Activated CD4-positive, alpha-beta T cell treated with anti-CD3 and anti-CD28 coated beads for 4 hours (primary cell): Measurements from ENCODE around the gene ZNRD2.

Experiments used
- DNase-seq, 2 donors: peaks; one replicate each; pipeline ENCODE4 v3.0.0-alpha.2; 2020

Gene ZNRD2

DNA sequence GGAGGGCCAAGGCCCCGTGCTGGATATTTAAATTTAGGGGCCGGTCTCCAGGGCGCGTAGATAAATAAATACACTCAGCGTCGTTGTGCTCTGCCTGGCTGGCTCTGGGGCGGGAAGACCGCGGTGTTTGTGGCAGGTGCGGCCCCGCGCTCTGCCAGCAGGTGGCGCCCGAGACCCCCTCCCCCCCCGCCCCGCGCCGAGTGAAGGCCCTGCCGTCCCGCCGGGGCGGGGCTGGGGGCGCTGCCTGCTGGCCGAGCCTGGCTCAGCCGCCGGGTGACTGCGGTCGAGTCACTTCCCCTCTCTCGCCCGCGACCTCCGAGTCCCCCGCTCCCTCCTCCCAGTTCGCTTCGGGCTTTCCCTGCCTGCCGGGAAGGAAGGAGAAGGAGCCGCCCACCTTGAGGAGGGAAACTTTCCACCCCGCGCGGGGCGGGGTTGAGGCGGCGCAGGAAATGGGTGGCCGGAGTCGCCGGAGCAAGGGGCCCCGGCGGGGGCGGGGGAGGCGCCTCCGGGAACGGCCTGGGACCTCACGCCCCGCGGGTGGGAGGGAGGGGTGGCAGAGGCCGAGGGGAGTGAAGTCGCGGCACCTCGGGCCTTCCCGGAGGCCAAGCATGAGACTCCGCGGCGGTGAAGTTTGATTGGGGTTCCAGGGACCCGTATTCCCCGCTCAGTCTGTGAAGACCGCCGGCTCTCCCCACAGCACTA is 4.0 kb downstream of the ZNRD2 start:
- peak; percentile 79 to 84 for DNase-seq

DNA sequence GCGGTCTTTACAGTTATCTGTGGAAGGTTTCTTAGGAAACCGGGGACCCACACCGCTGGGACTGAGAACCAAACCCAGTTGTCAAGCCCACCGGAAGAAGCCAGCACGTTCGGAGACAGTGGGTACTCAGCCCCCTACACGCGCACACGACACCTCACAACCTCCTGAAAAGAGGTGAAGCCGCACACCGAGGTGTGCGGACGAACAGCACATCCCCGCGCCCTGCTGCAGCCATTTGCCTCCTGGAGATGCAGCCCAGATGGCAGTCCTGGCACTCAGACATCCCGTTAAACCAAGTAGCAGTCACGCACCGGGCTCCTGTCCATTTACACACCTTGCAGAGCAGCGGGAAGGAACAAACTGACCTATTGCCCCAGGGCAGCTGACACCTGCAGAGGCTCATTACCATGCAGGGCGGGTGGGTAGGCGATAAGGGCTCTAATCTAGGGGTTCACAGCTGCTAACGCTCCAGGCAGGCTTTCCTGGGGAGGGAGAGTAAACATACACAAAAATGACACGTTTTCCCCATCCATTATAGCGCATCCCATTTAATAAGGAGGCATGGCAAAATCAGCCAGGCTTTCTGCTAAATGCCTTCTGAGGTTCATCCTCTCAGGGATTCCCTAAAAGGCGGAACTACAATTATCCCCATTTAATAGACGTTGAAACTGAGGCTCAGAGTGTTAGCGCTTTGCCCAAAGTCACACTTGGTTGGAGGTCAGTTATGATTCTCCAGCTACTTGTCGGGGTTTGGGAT is 4.7 kb downstream of the ZNRD2 start:
- no peak for DNase-seq

DNA sequence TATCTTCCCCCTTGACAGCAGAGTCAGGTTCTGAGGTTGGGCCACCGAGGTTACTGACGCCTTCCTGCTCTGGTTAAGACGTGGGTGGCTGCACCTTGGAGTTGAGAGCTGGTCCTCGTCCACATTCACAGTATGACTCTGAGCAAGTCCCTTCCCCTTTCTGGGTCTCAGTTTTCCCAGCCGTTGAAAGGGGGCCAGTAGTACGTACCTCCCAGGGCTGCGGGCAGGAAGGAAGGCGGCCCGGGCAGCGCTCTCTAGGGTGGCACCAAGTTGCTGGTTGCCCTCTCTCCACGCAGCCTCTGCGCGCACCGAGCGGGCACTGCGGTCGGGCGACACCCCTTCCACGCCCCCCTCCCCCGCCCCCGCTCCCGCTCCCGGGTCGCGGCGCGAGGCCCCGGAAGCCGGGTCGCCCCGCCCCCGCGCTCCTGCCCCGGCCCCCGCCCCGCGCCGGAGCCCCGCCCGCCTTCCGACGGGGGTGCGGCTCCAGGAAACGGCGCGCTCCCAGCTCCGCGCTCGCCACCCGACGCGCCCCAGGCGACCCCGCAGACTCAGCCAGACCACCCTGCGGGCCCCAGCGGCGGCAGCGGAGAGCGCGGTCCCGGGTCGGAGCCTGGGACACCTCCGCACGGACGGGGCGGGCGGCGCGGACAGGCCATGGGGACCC is 5.4 kb downstream of the ZNRD2 start, which contains the start of gene EHBP1L1:
TSS of gene EHBP1L1 (plus strand) at position 486 of the 664 bp plus-strand sequence. CDS start 250 bp downstream, outside the sequence.
- peak; percentile 73 to 83 for DNase-seq

DNA sequence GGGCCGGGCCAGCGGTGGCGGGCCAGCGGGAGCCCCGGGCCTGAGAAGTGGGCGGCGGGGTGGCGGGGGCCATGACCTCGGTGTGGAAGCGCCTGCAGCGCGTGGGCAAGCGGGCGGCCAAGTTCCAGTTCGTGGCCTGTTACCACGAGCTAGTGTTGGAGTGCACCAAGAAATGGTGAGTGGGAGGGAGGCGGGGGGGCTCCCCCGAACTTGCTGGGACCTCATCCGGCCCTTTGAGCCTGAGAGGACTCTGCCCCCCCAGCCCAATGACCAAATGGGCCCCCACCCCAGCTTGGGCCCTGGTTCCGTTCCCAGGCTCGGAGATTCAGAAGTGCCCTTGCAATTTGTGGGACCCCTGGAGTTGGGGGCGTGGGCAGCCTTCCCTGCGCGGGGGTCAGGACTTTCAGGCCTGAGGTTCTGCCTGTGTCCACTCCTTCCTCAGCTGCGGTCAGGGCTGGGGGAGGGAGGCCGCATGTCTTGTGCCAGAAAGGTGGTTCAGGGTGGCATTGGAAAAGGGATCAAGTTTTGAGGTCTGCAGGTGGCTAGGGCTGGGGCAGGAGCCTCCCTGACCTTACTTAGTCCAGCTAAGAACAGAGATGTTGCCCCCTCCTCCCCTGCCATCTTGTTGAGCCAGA is 6.1 kb downstream of the ZNRD2 start:
- no peak for DNase-seq

DNA sequence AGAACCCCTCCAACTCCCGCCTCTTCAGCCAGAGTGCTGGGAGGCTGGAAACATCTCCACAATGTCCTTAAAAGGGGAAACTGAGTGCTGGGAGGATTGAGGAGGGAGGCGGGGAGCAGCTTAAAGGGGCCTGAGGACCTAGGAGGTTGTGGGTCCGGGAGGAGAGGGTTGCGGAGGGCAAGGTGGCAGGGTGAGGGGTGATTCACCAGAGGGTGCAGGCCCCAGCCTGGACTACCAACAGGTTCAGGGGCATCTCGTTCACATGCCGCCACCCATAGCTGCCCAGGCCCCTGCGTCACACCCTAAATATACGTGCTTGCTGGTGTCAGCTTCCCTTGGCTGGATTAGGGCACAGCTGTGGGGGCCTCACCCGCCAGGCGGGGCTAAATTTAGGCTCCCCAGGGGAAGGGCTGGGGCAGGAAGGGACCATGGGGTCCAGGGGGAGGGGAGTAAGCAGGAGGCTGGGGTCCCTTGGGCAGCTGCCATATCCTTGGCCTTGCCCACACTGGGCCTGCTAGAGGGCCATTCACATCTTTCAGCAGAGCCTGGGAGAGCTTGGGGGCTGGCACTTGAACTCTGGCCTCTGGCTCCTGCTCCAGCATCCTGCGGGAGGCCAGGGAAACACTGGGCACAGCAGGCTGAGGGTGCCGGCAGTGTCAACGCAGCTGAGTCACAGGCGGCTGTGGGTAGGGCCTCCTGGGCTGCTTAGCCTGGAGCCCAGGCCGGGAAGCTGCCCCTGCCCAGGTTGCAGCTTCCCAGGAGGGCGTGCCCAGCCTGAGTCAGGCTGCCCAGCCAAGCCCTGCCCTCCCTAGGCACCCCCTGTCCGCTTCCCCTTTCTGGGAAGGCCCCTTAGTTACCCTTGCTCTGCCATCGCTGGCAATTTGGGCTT is 6.8 kb downstream of the ZNRD2 start:
- DNase-seq, result no peak

DNA sequence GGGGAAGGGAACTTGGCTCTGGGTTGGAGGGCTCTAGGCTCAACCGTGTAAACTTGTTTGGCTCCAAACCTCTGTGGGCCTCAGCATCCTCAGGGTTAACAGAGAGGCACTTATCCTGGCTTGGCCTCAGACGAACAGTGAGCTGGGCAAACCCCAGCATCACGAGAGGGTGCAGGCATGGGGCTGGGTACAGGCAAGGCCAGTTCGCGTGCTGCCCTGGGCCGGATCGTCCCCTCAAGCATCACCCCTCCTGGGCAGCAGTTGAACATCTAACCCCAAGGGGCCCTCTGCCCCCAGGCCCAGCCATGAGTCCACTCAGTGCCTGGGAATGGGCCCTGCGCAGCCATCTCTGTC is 7.5 kb downstream of the ZNRD2 start:
- no peak for DNase-seq

DNA sequence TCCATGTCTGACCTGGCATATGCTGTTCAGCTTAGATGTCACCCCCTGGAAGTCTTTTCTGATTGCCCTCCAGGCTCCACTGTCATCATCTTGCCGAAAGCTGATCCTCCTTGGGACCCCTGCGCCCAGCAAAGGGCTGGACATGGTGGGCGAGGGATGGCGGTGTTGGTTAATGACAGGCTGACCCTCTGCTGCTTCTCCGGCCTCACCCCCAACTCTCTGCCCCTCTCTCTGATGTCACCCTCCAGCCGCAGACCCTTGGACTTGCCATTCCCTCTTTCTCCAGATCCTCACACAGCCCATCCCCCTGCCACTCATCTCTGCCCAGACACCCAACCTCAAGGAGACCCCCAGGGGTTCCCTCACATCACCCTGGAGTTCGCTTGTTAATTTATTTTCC is 7.9 kb downstream of the ZNRD2 start:
- no peak for DNase-seq

DNA sequence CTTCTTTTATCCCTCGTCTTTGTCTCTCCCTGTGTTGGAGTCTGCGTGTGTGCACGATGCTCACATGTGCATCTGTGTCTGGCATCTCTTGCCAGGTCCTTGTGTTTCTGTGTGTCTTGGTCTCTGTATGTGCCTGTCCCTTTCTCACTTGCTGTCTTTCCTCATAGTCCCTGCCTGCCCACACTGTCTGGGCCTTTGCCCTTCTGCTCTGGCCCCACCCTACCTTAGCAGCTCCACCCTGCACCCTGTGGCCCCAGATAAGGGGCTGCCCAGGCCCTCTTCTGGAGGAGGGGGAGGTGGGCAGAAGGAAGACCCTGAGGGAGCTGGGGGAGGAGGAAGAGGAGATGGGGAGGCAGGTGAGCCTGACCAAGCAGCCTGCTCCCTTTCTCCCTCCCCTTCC is 8.4 kb downstream of the ZNRD2 start:
- no peak for DNase-seq

DNA sequence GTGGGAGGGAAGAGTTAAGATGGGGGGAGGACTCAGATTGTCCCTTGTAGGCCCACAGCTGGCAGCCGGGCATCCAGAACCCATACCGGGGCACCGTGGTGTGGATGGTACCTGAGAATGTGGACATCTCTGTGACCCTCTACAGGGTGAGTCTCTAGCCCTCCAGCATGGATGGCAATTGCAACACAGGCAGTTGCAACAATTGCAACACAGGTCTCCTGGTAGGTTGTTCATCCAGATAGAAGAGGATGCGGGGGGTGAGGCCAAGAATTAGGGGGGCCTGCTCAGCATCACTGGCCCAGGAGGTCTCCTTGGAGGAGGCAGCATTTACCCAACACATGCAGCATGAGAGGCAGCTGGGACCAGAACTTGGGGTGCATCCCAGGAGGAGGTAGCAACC is 9.0 kb downstream of the ZNRD2 start:
- DNase-seq, result no peak

GRCh38 chr11:65580031-65580692 is 9.9 kb downstream of the ZNRD2 start:
- DNase-seq, result no peak

GRCh38 chr11:65580756-65581155 is 10.5 kb downstream of the ZNRD2 start:
- no peak for DNase-seq

GRCh38 chr11:65581928-65582327 is 11.7 kb downstream of the ZNRD2 start:
- DNase-seq, result no peak

DNA sequence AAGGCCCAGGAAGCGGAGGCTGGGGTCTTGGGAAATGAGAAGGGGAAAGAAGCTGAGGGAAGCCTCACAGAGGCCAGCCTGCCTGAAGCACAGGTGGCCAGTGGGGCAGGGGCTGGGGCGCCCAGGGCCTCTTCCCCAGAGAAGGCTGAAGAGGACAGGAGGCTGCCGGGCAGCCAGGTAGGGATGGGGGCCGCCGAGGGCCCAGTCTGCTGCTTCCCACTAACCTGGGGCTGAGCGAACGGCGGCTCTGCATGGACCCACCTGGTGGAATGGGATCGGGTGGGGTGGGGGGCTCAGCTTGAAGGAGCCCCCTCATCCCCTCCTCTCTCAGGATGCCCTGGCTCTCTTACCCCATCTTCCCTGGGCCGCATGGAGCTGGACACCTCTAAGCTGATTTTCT is 13.3 kb downstream of the ZNRD2 start:
- DNase-seq, result no peak

GRCh38 chr11:65584106-65584505 is 13.8 kb downstream of the ZNRD2 start:
- no peak for DNase-seq

GRCh38 chr11:65584723-65585171 is 14.5 kb downstream of the ZNRD2 start:
- DNase-seq, result no peak

- DNase-seq, result no peak
Measured at GRCh38 chr11:65585396-65586246, 15.3 kb downstream of the ZNRD2 start.

GRCh38 chr11:65586247-65586630 is 16.0 kb downstream of the ZNRD2 start:
- no peak for DNase-seq

GRCh38 chr11:65586676-65587075 is 16.4 kb downstream of the ZNRD2 start:
- no peak for DNase-seq

- DNase-seq, result peak; percentile 75 to 76
Measured at GRCh38 chr11:65588199-65589054, 18.1 kb downstream of the ZNRD2 start.
